GM11168 (cell line): ENCODE data around the gene GIGYF2.

Source experiments
- in situ Hi-C: fragments of 300-500 bp; cut with MboI; formaldehyde crosslinking; loops from one replicate; pipeline ENCODE4 v1.12.0; 2022; ENCODE audit warnings: low sequenced_read_pairs; ENCODE audit not compliant: unreplicated experiment

The GIGYF2 gene

DNA sequence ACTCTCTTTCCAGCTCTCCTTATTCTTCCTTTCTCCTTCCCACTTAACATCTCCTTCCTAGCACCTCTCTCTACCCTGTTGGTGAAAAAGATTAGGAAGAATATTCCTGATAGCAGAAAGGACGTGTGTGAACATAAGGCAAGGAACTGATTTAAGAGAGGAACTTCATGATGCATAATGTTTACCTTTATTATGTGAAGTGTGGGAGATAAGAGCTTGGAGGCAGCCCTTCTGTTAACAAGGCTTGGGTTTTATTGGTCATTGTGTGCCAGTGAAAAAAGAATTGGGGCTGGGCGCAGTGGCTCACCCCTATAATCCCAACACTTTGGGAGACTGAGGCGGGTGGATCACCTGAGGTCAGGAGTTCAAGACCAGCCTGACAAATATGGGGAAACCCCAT, 44.8 kb downstream of the GIGYF2 start:
- in situ Hi-C loops: no loop called here

DNA sequence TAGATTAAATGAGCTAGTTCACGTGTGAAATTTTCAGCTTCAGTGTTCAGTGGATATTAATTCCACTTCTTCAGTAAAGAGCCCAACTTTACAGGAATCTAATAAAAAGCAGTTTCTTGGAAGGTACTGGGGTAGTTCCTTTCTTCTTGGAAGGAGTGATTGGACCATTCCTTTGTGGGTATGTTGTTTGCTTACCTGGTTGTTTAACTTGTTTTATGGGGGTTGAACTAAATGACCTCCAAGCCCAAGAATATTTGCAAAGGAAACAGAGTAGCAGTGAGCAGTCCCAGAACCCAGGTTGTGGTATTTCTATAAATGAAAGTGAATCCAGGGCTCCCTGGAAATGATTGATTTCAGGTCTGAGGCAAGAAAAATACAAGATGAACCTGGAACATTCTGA, 47.8 kb downstream of the GIGYF2 start:
- in situ Hi-C loops: no loop called here

DNA sequence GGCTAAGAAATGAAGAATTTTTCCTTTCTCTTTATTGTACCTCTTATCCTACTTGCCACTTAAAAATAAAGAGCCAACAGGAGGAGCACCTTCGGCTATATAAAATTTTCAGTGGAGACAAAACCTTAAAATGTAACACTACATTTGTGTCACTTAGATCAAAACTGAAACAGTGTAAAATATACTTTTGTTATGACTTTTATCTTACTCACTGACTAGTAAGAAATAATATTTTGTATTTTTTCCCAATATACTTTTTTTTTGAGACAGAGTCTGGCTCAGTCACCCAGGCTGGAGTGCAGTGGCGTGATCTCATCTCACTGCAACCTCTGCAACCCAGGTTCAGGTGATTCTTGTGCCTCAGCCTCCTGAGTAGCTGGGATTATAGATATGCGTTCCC, 50.9 kb downstream of the GIGYF2 start:
- in situ Hi-C loops: no loop called here

DNA sequence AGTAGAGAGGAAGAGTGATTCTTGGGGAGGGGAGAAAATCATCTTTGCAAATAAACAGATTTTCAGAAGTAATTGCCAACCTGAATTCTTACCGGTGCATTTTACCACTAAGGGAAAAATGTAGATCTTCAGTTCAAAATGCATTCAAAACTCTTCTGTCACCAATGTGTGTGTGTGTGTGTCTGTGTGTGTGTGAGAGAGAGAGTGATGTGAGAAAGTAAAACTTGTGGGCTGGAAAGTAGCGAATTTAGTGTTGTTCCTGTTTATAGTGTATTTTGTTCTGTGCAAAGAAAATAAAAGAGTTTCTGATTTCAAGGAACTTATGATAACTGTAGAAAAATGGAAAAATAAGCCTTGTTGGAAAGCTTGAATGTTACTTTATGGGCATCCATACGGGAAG, 52.2 kb downstream of the GIGYF2 start:
- in situ Hi-C loops: no loop called here

DNA sequence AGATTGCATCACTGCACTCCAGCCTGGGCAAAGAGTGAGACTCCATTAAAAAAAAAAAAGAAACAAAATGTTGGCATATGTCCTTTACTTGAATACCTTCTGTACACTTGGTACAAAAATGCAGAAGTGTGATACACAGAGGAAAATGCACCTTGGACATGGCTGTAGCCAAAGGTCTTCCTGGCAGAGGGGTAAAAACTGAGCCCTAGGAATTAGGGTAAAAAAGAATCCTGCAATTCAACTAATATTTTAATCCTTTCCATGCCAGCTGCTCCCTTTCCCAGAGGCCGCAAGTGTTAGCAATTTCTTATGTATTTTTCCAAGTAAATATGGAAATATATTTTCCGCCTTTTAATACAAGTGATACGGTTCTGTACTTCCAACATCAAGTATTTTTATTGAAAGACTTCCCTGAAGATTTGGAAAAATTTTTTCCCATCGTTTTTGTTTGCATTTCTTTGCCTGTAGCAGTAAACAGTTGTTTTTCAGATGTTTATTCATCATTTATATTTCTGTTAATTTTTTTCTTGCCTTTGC, 53.1 kb downstream of the GIGYF2 start:
- in situ Hi-C loops: no loop called here

DNA sequence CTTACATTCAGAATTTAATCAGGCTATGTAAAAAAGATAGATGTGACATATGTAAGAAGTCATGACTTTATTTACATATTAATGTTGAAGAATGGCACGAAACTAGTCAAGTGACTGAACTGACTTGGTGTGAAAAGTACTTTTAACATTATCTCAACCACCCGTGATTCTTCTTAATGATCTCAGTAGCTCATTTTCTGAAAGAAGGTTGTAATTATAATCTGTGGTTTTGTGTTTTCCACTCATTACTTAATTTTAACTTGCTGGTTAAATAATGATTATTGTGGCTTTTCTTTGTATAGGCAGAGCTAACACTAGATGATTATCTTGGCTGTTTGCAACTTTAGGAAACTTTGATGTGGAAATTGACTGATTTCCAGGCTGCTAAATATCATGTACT, 60.8 kb downstream of the GIGYF2 start:
- in situ Hi-C loops: no loop called here

DNA sequence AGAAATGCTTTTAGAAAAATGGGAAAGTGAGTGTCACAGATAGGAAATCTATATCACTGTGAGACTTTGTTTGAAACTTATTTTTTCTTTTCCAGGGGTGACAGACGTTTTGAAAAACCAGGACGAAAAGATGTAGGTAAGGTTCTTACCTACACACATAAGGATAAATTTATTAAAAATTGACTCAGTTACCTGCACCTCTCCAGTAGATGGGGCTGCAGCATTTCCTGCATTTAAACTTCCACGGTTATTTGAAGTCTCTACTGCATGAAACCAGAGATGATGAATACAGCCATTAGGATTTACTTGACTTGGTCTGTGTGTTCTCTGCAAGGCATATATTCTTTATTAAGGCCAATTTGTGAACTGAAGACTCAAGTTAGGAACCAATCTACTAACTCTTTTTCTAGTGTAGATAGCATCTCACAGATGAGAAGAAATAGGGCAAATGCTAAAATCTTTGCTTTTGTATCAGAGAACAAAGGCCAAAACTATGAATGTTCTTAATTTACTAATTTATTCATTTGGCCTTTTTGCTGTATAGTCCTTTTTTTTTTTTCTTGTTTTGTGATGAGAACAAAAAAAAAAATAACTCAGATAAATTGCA, 64.3 kb downstream of the GIGYF2 start:
- in situ Hi-C loops: no loop called here

DNA sequence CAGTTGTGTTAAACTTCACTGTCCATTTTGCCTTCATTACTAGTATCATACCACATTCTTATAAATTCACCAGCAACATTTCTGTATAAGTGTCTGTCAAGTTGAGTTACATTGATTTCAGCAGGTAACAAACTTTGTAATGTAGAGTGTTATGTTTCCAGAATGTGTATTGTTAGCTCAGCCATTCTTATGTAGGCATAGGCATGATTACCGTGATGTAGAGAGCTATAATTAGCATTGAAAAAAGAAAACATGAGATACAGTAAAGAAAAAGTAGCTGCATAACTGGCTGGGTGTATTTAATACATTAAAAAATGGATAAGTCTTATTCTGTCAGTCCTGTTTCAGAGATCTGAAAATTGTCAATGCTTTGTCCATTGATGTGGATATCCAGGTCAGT, 70.7 kb downstream of the GIGYF2 start:
- in situ Hi-C loops: no loop called here

DNA sequence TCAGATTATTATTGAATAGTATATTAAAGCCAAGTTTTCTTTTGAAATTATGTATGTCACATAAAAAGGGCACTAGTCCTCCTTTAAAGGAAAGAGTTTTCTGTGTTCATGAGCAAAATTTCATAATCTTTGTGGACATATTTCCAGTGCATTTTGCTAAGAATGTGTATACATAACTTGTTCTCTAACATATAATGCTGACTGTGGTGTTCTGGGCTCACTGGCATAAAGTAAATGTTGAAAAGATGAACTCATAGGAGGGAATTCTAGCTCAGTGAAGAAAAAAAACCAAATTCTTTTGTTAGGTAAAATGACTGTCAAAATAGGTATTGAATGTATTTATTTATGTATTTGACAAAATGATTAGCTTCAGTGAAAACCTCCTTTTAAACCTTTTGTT, 73.1 kb downstream of the GIGYF2 start:
- in situ Hi-C loops: no loop called here

DNA sequence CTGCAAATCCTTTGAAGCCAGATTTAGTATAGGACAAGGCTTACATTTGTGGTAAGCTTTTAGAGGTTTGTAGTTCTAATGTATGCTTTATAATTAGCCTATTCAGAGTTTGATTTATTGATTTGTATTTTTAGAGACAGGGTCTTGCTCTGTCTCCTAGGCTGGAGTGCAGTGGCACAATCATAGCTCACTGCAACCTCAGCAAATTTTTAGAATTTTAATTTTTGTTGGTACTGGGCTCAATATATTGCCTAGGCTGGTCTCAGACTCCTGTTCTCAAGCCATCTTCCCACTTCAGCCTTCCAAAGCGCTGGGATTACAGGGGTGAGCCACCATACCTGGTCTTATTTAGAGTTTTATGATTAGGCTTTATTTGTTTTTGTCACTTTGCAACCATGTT, 74.7 kb downstream of the GIGYF2 start:
- in situ Hi-C loops: no loop called here

DNA sequence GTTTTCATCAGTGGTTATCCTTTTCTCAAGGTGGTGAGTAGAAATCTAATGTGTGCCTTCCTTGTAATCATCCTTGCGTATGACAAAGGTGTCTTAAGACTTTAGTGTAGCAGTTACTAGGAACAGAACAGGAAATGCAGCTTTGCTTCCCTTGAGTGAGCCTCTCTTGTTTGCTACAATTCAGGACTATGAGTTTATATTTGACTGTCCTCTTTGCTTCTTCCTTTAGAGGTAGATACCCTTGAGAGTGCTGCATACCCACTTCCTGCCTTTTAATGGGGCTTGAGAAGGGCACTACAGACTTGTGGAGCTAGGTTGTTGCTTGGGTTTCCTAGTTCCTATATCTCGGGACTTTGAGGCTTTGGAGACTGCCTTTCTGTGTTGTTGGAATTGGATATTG, 75.4 kb downstream of the GIGYF2 start:
- in situ Hi-C loops: no loop called here

DNA sequence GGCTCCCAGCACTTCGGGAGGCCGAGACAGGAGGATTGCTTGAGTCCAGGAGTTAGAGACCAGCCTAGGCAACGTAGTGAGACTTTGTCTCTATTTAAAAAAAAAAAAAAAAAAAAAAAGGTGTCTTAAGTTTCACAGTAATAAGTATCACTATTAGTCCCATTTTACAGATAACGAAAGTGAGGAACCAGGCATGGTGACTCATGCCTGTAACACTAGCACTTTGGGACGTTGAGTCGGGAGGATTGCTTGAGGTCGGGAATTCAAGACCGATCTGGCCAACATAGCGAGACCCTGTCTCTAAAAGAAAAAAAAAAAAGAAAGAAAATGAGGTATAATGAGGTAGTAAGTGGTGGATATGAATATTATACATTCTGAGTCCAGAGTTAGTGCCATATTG, 76.7 kb downstream of the GIGYF2 start:
- in situ Hi-C loops: no loop called here

DNA sequence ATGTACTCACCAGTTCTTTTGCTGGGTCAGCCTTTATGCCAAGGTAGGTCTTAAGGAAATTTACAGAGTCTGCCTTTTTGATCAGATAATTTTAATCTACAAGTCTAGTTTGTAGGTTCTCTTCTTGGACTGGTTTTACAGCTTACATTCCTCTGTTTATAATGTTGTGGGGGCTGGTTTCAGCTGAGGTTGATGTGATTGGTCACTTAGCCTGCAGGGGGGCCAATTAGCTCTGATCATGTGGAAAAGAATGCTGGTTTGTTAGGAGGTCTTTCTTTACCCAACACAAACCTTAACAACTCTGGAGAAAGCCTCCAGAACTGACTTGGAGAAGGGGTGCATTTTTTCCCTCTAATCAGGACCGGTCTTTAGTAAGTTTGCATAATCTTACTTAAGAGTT, 79.3 kb downstream of the GIGYF2 start, which contains the start of gene KCNJ13:
Gene KCNJ13, minus strand, starts transcription at position 131 of the 400 bp plus-strand sequence. CDS start 5,203 bp downstream, outside the sequence.
- in situ Hi-C loops: no loop called here

DNA sequence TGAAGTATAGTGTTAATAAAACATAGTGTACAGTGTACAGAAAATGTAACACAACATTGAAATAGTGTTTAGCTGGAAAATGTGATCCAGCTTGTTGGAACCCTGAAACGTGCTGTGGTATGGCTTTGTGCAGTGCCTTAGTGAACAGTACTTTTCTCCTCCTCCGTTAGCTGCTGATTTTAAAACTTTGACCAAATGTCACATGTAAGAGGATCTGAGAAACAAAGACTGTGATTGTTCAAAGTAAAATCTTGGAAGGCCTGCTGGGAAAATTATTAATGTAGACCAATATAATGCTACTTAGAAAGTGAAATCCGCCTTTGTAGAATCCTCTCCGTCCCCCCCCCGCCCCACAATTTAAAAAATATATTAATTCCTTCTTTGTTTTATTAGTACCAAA, 80.1 kb downstream of the GIGYF2 start:
- in situ Hi-C loops: no loop called here

DNA sequence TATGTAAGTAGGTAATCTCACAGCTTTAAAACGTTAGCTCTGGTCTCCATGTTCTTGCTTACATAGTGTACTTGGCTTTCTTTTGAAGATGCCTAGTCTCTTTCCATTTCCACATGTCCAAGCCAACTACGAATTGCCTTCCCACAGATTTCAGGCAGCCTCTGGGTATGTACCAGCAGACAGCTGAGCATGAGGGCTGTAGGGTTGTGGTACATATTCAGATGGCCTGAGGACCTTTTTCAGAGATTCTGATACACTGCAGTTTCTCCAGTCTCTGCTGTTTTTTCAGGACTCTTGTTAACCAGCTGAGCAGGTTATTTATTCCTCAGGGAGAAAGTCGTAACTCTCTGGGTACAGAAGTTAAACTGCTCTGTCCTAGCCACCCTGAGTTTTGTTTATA, 82.3 kb downstream of the GIGYF2 start:
- in situ Hi-C loops: no loop called here

DNA sequence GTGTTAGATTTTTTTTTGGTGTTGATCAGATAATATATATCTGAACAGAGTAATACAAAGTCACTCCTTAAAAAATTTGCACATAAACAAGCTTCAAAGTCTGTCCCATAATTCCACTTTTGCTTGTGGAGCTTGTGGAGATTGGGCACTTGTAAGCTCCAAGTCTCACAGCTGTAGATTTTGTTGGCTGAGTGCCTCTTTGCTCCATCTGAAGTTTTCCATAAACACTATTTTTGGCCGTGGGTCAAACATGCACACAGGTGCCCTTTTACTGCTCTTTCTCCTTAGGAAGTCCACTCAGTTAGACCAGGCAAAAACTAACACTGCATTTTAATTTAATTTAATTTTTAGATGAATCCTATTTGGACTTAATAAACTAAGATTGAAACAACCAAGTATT, 82.8 kb downstream of the GIGYF2 start:
- in situ Hi-C loops: no loop called here

DNA sequence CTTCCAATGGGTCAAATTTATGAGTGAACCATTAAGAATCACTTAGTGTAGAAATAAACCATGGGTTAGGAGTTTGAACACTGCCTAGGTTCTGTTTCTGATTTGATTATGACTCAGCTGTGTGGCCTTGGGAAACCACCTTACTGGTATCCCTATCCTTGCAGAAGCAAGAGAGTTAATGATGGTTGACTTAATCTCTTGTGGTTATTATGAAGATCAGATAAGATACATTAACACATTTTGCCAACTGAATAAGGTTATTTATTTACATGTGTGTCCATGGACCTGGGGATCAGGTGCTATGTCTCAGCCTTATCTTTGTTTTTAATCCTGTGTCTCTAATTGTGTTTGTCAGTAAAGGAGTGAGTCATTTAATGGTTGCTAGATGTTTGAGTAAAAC, 84.6 kb downstream of the GIGYF2 start:
- in situ Hi-C loops: no loop called here

DNA sequence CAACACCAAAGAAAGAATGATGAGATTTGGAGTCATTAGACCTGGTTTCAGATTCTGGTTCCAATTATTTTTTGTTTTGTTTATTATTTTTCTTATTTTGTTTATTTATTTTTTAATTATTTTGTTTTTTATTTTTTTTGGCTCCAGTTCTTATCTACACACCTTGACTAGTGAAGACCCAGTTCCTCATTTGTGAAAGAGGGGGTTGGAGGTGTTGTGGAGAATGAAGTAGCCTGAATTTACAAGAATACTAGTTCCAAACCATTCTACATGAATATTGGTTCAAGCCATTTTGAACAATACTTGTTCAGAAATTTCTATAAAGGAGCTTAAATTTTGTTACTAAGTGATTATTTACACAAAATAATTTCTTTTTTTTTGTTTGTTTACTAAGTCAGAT, 86.1 kb downstream of the GIGYF2 start:
- in situ Hi-C loops: no loop called here

DNA sequence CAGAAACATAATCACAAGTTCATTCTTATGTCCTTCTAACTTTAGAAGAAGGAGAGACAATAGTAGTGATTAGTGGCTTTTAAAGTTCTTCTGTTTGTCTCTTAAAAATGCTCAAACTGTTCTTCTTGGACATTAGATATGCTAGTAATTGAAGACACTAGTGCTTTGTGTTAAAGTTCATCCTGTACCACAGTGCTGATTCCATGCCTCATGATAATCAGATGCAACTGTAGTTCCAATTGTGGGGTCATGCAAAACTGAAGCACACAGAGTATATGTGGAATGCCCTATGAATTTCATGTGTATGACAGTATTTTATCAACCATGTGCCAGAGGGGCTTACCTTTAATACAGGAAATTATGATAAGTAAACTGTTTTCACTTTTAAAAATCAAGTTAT, 90.7 kb downstream of the GIGYF2 start:
- in situ Hi-C loops: no loop called here

DNA sequence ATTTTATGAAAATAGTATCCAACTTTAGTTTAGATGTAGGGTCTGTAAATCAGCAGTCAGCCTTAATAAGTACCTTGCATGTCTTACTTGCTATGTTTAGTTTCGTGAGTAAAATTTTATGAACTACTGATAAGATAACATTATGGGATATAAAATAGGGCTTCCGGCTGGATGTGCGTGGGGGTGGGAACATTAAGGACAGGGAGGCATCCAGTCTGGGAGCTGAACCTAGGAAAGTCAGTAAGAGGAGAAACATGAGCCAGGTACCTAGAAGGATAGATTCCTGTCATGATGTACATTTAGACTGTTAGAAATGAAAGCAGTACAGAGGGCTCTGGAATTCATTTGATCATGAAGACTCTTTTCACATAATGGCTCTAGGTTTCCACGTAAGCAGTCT, 92.0 kb downstream of the GIGYF2 start:
- in situ Hi-C loops: no loop called here

DNA sequence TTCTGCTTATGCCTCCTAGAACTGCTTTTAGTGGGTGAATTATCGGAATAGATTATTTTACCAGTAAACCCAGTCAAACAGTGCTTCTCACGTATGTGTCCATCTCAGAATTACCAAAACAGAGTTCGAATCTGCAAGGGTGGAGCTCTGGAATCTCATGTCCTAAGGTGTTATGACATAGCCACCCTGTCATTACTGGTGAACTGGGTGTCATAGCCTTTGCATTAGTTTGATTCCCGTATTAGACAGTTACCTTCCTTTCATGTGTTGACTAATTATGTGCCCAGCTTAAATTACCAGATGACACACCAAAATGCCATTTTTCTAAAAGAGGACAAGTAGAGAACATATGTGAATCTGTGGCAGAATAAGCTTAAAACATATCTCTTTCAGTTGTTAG, 94.4 kb downstream of the GIGYF2 start:
- in situ Hi-C loops: no loop called here

DNA sequence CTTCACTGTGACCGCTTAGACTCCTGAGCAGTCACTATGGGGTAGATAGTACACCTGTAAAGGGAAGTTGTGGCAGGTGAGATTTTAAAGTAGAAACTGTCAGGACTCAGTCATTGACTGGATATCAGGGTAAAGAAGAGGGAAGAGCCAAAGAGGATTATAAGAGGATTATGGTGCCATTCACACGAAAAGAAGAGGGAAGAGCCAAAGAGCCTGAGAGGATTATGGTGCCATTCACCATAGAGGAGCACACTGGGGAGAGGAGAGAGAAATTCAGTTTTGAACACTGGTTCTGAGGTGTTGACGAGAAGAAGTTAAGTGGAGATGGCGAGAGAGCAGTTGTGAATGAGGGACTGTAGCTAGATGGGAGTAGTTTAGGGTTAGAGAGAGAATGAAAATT, 96.1 kb downstream of the GIGYF2 start:
- in situ Hi-C loops: no loop called here

DNA sequence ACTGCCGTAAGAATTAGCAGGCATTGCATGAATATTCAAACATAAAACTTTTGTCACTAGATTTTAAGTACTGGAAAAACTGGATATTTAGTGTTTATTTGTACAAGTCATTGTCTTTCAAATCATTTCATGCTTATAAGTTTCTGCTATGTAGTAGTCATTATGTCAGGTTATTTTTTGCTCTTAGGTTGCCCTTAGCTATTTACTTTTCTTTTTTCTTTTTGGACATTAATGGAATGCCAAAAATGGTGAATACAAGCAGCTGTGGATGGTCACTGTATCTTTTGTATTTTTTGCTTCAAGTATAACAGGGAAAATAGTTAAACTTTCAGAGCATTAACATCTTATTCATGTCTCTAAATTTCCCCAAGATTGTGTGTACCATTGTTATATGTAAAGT, 97.8 kb downstream of the GIGYF2 start:
- in situ Hi-C loops: no loop called here
